ENCODE measurements around the gene KCNAB2.

KCNAB2 gene

GRCh38 chr1:6039031-6039430 lies 6.7 kb upstream of the KCNAB2 start:
- TF ChIP-seq CTCF (IDR thresholded peaks at IDR 0.05; ENCODE audit: insufficient read depth, low read depth, low read length, missing control alignments) = no peak
- no peak overlapping the region for H3K4me3 ChIP-seq (ENCODE audit: low read depth, low read length)
- DNase-seq (ENCODE audit: low read depth) = no peak

- TF ChIP-seq CTCF (IDR thresholded peaks at IDR 0.05; ENCODE audit: insufficient read depth, low read depth, low read length, missing control alignments) = no peak
- no peak overlapping the region for H3K4me3 ChIP-seq (ENCODE audit: low read depth, low read length)
- DNase-seq (ENCODE audit: low read depth) = no peak
Observed at GRCh38 chr1:6040444-6040843, 5.2 kb upstream of the KCNAB2 start.

- DNase-seq (ENCODE audit: low read depth) = no peak
- no peak for TF ChIP-seq CTCF (IDR thresholded peaks at IDR 0.05; ENCODE audit: insufficient read depth, low read depth, low read length, missing control alignments)
- no peak overlapping the region for H3K4me3 ChIP-seq (ENCODE audit: low read depth, low read length)
Observed at GRCh38 chr1:6040861-6041415, 4.8 kb upstream of the KCNAB2 start.

GRCh38 chr1:6041432-6042062 lies 4.1 kb upstream of the KCNAB2 start:
- peak; percentile 53 for TF ChIP-seq CTCF (IDR thresholded peaks at IDR 0.05; ENCODE audit: insufficient read depth, low read depth, low read length, missing control alignments)
- H3K4me3 ChIP-seq (ENCODE audit: low read depth, low read length) = no peak overlapping the region

GRCh38 chr1:6043561-6043960 lies 2.1 kb upstream of the KCNAB2 start:
- DNase-seq (ENCODE audit: low read depth) = no peak
- no peak overlapping the region for H3K4me3 ChIP-seq (ENCODE audit: low read depth, low read length)
- TF ChIP-seq CTCF (IDR thresholded peaks at IDR 0.05; ENCODE audit: insufficient read depth, low read depth, low read length, missing control alignments) = no peak

More at GRCh38 chr1:6041432-6042062, 4.1 kb upstream of the KCNAB2 start:
- DNase-seq (ENCODE audit: low read depth) = no peak

GRCh38 chr1:6044481-6045109 lies 1.1 kb upstream of the KCNAB2 start:
- no peak overlapping the region for H3K4me3 ChIP-seq (ENCODE audit: low read depth, low read length)
- no peak for TF ChIP-seq CTCF (IDR thresholded peaks at IDR 0.05; ENCODE audit: insufficient read depth, low read depth, low read length, missing control alignments)
- DNase-seq (ENCODE audit: low read depth) = no peak
